HG02798 (cell line): ENCODE measurements around the gene ZNF268.
"Not testable (repeated sequence)": the region's sequence is repeated elsewhere in the genome, so short reads cannot be mapped to it uniquely, and the experiment has no call there.

Experiments
- ATAC-seq: cut with Tn5 transposase; IDR thresholded peaks from one replicate; pipeline ENCODE4 v1.9.1; 2021; ENCODE audit warnings: mild to moderate bottlenecking; ENCODE audit not compliant: unreplicated experiment, poor library complexity

Gene ZNF268

DNA sequence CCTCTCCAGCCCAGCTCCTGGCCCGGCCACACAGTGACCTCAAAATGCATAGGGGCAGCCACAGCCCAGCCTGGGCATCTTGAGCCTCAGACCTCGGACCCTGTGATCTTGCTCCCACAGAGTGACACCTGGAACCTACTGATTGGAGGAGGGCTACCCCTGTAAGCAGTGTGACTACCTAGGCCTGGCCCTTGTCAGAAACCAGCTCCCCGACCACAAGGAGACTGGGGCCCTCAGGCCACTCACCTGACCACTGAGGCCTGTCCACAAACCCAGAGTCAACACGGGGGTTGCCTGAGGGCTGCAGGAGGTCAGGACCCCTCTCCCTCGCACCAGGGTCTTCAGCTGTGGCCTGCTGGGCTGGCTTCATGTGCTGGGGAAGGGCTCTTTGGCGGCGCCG lies 45.4 kb downstream of the ZNF268 start:
- ATAC-seq, result no peak

DNA sequence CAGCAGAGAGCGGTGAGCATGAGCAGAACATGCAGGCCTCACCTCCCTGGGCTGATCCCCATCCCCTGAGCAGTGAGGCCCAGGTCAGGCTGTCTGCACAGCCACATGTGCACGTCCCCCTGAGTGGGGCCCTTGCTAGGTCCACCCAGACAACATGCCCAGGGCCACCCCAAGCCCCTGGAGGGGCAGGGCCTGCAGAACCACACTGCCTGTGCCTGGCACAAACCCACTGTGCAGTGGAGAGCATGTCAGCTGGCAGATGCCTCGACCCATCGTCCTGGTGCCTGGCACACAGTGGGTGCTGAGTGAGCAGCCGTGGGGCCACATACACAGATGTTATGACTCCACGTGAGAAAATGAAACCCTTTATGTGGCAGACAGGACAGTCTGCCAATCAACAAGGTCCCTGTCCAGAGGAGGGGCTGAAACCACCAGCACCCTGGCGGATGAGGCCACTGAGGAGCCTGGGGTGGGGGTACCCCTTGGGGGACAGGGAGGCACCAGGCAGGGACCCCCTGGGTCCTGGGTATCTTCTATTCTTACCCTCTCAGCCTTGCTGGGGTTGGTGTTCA lies 46.1 kb downstream of the ZNF268 start:
- no peak for ATAC-seq

DNA sequence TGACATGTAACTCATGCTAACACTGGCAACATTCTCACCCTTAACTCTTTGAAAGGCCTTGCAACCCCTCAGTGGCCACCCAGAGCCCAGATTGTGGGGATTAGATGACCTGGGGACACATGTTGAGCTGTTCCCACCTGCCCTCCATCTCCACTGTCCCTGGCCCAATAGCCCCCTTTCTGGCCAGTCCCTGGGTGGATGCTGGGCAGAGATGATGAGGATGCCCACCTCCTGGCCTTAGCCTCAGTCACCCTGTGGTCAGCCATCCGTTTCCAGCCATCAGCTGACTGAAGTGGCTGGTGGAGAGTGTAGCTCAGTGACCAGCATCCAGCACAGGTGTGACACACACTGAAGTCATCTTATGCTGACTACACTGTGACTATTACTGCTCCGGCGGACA lies 49.7 kb downstream of the ZNF268 start:
- no peak for ATAC-seq

DNA sequence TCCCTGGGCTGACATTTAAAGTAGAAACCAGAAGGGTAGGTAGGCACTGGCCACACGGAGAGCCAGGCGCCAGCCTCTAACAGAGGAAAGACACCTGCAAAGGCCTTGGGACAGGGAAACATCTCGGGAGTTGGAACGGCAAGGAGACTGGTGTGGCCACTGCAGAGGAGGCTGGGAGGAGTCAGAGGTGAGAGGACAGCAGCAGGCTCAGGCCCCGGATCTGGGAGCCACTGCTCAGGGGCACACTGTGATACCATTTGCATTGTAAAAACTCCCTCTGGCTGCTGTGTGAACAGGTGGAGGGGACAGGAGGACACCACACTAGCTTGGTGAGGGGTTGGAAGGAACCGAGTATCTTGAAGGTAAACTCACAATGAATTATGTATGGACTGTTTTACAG lies 51.7 kb downstream of the ZNF268 start:
- no peak for ATAC-seq

DNA sequence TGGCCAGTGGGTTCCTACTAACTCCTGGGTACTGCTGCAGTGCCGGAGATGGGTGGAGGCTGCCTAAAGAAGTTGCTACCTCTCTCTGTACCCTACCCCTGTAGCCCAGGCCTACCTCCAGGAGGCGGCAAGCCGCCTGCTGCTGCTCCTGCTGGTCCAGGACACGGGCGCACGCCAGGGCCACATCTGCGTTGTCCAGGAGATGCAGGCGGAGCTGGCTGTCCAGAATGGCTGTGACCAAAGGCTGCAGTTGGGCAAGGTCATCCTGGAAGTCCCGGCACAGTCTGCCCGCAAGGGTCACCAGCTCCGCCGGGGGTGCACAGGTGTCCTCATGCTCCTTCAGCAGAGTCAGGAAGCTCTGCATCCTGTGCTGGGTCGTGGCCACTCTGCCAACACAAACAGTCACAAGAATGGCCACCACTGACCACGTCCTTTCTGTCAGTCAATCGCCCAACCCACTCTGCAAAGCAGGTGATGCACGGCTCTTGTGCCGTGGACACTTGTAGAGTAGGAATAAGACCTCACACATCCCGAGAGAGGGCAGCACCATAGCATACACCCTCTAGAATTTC lies 52.8 kb downstream of the ZNF268 start:
- no peak for ATAC-seq

DNA sequence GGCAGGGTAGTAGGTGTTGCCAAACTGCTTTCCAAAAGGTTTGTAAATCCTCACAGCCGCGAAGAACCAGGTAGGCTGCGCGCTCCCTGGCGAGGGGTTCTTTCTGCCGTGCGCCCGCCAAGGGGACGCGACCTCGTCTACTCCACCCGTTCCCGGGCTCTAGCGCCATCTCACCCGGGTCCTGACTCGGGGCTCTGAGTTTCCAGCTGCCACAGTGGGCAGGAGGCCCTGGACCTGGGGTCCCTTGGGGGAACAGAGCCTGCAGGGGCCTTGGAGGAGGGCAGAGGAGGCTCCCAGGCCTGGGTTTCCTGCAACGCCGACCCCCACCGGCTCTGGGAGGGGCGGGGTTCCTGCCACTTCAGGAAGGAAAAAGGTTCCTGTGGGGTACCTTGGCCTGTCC lies 53.7 kb downstream of the ZNF268 start:
- ATAC-seq, result no peak

DNA sequence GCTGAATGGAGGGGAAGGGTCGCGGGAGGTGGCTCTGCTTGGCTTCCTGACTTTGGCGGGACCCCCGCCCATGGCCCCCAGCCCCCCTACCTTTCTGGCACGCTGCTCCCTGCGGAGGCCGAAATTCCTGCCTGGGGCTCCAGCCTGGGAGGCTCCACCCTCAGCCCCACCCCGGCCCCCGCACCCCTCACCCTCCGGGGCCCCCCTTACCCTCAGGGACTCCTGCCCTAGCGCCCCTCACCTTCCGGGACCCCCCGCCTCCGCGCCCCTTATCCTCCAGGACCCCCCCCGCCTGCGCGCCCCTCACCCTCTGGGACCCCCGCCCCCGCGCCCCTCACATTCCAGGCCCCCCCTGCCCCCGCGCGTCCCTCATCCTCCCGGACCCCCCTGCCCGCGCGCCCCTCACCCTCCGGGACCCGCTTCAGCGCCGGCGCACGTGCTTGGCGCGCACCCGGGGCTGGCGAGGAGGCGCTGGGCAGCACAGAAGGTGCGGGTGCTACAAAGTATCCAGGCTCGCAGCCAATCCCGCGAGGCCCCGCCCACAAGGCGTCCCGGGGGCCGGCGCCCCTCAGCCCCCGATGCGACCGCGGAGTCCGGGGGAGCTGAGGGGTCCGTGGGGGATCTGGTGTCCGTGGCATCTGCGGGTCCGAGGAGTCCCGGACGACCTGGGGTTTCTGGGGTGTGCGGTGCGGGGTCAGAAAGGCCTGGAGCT lies 54.3 kb downstream of the ZNF268 start, which contains the start of gene ANHX:
Gene ANHX, minus strand, starts transcription at position 477 of the 712 bp plus-strand sequence. CDS start 1,521 bp downstream, outside the sequence.
- ATAC-seq, result no peak

DNA sequence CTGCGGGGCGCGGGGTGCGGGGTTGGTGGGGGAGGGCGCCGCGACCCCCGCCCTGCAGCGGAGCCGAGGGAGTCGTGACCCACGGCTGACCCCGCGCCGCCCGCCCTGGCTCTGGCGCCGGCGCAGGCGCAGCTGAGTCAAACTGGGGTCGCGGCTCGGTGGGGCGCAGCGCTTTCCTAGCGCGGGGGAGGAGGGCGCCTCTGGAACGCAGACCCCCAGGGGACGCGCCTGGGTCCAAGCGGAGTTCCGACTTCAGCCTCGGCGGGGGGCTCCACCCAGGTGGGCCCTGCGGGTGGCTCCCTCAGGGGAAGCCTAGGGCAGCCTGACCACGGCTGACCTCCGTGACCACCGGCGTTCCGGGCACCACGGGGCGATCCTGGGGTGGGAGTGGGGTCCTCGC lies 54.8 kb downstream of the ZNF268 start:
- no peak for ATAC-seq

DNA sequence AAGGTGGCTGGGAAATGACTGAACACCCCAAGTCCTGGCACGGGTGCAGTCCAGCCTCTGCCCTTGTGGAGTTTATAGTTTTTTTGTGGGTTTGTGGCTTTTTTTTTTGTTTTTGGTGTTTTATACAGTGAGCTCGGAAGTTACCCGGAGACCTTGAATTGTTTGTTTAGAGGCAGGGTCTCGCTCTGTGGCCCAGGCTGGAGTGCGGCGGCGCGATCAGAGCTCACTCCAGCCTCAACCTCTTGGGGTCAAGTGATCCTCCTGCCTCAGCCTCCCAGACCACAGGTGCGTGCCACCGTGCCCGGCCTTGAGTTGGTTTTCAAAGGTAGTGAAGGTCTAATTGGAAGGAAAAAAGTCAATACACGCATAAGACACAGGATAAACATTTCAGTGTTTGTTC lies 55.3 kb downstream of the ZNF268 start:
- ATAC-seq, result no peak

DNA sequence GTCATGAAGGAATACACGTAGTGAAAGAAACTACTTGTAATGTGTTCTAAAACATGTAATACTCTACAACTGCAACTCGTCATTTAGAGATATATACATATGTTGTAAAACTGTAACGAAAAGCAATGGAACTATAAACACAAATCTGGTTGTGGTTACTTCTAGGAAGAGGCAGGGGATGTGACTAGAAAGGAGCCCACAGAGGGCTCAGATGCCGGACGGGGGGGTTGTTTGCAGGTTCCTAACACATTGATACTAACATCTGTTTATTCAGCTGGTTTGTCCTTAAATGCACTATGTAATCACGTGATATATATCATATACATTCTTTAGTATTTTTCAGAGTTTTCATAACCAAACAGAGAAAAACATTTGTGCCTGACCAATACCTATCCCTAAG lies 70.4 kb downstream of the ZNF268 start:
- no peak for ATAC-seq

DNA sequence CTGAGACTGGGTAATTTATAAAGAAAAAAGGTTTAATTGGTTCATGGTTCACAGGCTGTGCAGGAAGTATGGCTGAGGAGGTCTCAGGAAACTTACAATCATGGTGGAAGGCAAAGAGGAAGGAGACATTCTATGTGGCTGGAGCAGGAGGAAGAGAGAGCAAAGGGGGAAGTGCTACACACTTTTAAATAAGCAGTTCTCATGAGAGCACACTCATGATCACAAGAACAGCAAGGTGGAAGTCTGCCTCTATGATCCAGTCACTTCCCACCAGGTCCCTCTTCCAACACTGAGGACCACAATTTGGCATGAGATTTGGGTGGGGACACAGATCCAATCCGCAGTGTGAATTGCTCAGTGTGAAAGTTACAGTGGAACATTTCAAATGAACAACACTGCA lies 74.5 kb downstream of the ZNF268 start:
- not testable (repeated sequence) for ATAC-seq

DNA sequence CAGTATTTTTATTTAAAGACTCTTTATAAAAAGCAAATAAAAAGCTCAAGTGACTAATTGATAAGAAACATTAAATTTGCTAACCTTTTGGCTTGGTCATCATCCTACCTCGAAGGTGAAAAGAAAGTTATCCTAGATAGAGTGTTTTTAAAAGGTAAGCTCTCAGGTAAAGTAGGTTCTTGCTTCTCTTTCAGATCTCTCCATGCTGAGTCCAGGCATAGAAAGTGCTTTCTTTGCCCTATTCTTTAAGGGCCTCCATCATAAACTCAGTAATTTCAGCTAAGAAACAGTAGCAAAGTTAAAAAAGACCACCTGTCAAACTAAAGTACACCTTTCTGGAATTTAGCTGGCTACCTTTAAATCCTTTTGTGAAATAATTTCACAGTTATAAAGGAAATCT lies 75.0 kb downstream of the ZNF268 start:
- no peak for ATAC-seq

DNA sequence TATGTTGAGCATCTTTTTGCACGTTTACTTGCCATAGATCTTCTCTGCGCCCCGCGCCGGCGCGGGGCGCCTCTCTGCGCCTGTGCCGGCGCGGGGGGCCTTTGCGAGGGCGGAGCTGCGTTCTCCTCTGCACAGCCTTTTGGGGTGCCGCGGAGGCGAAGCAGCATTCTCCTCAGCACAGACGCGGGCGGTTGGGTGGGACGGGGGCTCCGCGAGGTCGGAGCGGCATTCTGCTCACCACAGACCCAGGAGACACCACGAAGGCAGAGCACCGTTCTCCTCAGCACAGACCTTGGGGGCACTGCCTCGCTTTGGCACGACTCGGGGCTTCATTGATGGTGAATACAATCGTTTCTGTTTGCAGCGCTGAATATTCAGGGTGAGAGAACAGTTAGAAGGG lies 82.9 kb downstream of the ZNF268 start:
- no peak for ATAC-seq
